ENCODE results near the gene TBX5. TPM values are rescaled to one million over a fixed set of nuclear protein-coding genes. Genes with fewer than 3 reads are reported as not detected.

TBX5 gene
- total and polyA plus RNA-seq, 2 experiments from 2014 or later = 0.21 TPM; not detected in 1

DNA sequence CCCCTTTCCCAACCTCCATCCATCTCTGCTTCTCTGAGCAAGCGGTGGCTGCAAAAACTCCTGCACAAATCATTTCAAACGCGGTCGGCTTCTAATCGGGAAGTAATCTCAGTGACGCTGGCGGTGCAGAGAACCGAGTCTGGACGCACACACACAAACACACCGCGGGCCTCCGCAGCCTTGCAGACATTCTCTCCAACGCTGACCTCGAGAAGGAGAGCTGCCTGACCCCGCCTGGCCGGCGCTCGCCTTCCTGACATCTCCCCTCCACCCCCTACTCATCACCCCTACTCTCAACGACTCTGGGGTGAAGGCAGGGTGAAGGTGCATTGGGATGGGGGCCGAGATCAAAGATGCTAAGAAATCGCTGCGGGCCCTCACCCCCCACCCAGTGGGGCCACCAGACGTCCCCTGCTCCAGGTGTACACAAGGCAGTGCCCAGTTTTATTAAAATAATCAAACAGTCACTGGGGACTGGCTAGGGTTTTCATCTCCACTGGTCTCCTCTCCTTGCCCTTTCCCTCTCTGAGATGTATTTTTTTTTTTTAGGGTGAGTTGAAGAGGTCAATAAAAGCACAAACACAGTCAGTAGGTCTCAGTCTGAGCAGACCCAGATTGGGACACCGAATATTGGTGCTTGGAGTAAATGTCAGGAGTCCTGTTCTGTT is 506 bp upstream of the TBX5 start:
- no peak for ATAC-seq
- Histone ChIP-seq H3K36me3 (ENCODE audit: insufficient read depth) (no peaks in the 10 kb centered on the region), H3K27me3 (ENCODE audit: insufficient read depth) (peaks cover 100% of the 10 kb centered on the region), H3K9me2 (ENCODE audit: insufficient read depth) (no peaks in the 10 kb centered on the region), H3K4me3 (peak overlapping the region; percentile 36; the same call in 1 of the 2 replicates), H3K4me1 (ENCODE audit: insufficient read depth) (peaks cover 82% of the 10 kb centered on the region), H3K79me2 (replicated peaks; ENCODE audit: insufficient read depth) (no peaks in the 10 kb centered on the region), H3K27ac (ENCODE audit: low read depth) (no peak overlapping the region), H3K4me2 (peak overlapping the region; percentile 60; the same call in 1 of the 2 replicates), H3F3A (replicated peaks; ENCODE audit: low read depth) (peaks cover 41% of the 10 kb centered on the region), H2AFZ (no peak overlapping the region), H4K20me1 (replicated peaks; ENCODE audit: insufficient read depth) (peaks cover 29% of the 10 kb centered on the region)
- Mint-ChIP-seq H3K4me3 (peak overlapping the region; percentile 42), H3K4me1 (peaks cover 77% of the 10 kb centered on the region), H3K27me3 (ENCODE audit: insufficient read depth, low read depth, poor library complexity) (peaks cover 100% of the 10 kb centered on the region), H3K36me3 (ENCODE audit: low read depth) (no peaks in the 10 kb centered on the region; the same call in 2 of the 3 replicates), H3K27ac (no peak overlapping the region), H3K9me3 (peaks cover 15% of the 10 kb centered on the region; the same call in 2 of the 3 replicates)
- peak; percentile 33 for DNase-seq (ENCODE audit: low spot score)
- no peak for TF ChIP-seq STAT1 (IDR thresholded peaks at IDR 0.05; ENCODE audit: unreplicated experiment)
- peak; percentile 76 for TF ChIP-seq EZH2phosphoT487 (IDR thresholded peaks at IDR 0.05; ENCODE audit: unreplicated experiment)
- TF ChIP-seq EZH2 (IDR thresholded peaks at IDR 0.05; ENCODE audit: low read depth, unreplicated experiment) = peak; percentile 97

DNA sequence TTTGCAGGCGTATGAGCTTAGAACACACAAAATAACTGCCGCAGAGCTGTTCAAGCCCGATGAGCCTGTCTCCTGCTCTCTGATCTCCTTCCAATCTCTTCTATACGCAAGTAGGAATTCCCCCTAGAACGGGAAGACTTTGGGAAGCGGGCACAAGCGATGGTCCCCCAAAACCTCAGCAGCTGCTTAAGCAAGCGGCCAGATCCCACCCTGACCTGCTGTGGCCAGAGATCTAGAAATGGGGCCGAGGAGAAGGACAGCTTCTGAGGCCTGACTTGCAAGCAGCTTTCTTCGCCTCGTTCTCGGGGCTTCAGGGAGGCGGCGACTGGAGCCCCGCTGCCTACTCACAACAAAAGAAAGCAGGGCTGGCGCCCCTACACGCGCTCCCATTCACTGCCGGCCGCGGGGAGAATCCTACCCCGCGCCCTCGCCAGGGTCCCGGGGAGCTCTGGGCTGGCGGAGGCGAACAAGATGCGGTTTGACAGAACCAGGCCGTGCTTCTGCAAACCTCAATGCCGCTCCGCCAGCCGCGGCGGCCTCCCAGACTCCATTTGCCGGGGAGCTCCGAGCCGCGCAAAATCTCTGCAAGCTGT is 922 bp downstream of the TBX5 start:
- Histone ChIP-seq H3K79me2 (replicated peaks; ENCODE audit: insufficient read depth) (no peaks in the 10 kb centered on the region), H2AFZ (no peak overlapping the region), H3K4me2 (peak overlapping the region; percentile 71), H3F3A (replicated peaks; ENCODE audit: low read depth) (peaks cover 43% of the 10 kb centered on the region), H3K4me3 (peak overlapping the region; percentile 36), H4K20me1 (replicated peaks; ENCODE audit: insufficient read depth) (peaks cover 32% of the 10 kb centered on the region), H3K36me3 (ENCODE audit: insufficient read depth) (no peaks in the 10 kb centered on the region), H3K27ac (ENCODE audit: low read depth) (no peak overlapping the region), H3K27me3 (ENCODE audit: insufficient read depth) (peaks cover 100% of the 10 kb centered on the region), H3K4me1 (ENCODE audit: insufficient read depth) (peaks cover 82% of the 10 kb centered on the region), H3K9me2 (ENCODE audit: insufficient read depth) (no peaks in the 10 kb centered on the region)
- Mint-ChIP-seq H3K4me3 (peak overlapping the region; percentile 61), H3K4me1 (peaks cover 71% of the 10 kb centered on the region), H3K27ac (no peak overlapping the region), H3K9me3 (peaks cover 16% of the 10 kb centered on the region; the same call in 2 of the 3 replicates), H3K27me3 (ENCODE audit: insufficient read depth, low read depth, poor library complexity) (peaks cover 100% of the 10 kb centered on the region), H3K36me3 (ENCODE audit: low read depth) (no peaks in the 10 kb centered on the region; the same call in 2 of the 3 replicates)
- ATAC-seq (peak; percentile 10), DNase-seq (ENCODE audit: low spot score) (peak; percentile 65)
- TF ChIP-seq, protein P1, sequence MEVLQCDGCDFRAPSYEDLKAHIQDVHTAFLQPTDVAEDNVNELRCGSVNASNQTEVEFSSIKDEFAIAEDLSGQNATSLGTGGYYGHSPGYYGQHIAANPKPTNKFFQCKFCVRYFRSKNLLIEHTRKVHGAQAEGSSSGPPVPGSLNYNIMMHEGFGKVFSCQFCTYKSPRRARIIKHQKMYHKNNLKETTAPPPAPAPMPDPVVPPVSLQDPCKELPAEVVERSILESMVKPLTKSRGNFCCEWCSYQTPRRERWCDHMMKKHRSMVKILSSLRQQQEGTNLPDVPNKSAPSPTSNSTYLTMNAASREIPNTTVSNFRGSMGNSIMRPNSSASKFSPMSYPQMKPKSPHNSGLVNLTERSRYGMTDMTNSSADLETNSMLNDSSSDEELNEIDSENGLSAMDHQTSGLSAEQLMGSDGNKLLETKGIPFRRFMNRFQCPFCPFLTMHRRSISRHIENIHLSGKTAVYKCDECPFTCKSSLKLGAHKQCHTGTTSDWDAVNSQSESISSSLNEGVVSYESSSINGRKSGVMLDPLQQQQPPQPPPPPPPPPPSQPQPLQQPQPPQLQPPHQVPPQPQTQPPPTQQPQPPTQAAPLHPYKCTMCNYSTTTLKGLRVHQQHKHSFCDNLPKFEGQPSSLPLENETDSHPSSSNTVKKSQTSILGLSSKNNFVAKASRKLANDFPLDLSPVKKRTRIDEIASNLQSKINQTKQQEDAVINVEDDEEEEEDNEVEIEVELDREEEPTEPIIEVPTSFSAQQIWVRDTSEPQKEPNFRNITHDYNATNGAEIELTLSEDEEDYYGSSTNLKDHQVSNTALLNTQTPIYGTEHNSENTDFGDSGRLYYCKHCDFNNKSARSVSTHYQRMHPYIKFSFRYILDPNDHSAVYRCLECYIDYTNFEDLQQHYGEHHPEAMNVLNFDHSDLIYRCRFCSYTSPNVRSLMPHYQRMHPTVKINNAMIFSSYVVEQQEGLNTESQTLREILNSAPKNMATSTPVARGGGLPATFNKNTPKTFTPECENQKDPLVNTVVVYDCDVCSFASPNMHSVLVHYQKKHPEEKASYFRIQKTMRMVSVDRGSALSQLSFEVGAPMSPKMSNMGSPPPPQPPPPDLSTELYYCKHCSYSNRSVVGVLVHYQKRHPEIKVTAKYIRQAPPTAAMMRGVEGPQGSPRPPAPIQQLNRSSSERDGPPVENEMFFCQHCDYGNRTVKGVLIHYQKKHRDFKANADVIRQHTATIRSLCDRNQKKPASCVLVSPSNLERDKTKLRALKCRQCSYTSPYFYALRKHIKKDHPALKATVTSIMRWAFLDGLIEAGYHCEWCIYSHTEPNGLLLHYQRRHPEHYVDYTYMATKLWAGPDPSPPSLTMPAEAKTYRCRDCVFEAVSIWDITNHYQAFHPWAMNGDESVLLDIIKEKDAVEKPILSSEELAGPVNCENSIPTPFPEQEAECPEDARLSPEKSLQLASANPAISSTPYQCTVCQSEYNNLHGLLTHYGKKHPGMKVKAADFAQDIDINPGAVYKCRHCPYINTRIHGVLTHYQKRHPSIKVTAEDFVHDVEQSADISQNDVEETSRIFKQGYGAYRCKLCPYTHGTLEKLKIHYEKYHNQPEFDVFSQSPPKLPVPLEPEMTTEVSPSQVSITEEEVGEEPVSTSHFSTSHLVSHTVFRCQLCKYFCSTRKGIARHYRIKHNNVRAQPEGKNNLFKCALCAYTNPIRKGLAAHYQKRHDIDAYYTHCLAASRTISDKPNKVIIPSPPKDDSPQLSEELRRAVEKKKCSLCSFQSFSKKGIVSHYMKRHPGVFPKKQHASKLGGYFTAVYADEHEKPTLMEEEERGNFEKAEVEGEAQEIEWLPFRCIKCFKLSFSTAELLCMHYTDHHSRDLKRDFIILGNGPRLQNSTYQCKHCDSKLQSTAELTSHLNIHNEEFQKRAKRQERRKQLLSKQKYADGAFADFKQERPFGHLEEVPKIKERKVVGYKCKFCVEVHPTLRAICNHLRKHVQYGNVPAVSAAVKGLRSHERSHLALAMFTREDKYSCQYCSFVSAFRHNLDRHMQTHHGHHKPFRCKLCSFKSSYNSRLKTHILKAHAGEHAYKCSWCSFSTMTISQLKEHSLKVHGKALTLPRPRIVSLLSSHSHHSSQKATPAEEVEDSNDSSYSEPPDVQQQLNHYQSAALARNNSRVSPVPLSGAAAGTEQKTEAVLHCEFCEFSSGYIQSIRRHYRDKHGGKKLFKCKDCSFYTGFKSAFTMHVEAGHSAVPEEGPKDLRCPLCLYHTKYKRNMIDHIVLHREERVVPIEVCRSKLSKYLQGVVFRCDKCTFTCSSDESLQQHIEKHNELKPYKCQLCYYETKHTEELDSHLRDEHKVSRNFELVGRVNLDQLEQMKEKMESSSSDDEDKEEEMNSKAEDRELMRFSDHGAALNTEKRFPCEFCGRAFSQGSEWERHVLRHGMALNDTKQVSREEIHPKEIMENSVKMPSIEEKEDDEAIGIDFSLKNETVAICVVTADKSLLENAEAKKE (CRISPR knock-in tag; IDR thresholded peaks at IDR 0.05) = no peak
- TF ChIP-seq EZH2 (IDR thresholded peaks at IDR 0.05; ENCODE audit: low read depth, unreplicated experiment) (no peak), STAT1 (IDR thresholded peaks at IDR 0.05; ENCODE audit: unreplicated experiment) (no peak), NANOG (IDR thresholded peaks at IDR 0.05; ENCODE audit: borderline replicate concordance) (no peak), ZNF114 (CRISPR knock-in tag; IDR thresholded peaks at IDR 0.05) (no peak), POLR2AphosphoS5 (IDR thresholded peaks at IDR 0.05; ENCODE audit: low read depth) (no peak)
- TF ChIP-seq, protein P2, sequence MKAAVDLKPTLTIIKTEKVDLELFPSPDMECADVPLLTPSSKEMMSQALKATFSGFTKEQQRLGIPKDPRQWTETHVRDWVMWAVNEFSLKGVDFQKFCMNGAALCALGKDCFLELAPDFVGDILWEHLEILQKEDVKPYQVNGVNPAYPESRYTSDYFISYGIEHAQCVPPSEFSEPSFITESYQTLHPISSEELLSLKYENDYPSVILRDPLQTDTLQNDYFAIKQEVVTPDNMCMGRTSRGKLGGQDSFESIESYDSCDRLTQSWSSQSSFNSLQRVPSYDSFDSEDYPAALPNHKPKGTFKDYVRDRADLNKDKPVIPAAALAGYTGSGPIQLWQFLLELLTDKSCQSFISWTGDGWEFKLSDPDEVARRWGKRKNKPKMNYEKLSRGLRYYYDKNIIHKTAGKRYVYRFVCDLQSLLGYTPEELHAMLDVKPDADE (IDR thresholded peaks at IDR 0.05) = no peak
- TF ChIP-seq, protein P3, sequence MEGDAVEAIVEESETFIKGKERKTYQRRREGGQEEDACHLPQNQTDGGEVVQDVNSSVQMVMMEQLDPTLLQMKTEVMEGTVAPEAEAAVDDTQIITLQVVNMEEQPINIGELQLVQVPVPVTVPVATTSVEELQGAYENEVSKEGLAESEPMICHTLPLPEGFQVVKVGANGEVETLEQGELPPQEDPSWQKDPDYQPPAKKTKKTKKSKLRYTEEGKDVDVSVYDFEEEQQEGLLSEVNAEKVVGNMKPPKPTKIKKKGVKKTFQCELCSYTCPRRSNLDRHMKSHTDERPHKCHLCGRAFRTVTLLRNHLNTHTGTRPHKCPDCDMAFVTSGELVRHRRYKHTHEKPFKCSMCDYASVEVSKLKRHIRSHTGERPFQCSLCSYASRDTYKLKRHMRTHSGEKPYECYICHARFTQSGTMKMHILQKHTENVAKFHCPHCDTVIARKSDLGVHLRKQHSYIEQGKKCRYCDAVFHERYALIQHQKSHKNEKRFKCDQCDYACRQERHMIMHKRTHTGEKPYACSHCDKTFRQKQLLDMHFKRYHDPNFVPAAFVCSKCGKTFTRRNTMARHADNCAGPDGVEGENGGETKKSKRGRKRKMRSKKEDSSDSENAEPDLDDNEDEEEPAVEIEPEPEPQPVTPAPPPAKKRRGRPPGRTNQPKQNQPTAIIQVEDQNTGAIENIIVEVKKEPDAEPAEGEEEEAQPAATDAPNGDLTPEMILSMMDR (conservative IDR thresholded peaks at IDR 0.05; ENCODE audit: low read depth in 2 of 2) = no peak
